ENCODE data around the gene FANCI. TPM values are rescaled to one million over a fixed set of nuclear protein-coding genes. Genes with fewer than 3 reads are reported as not detected.

Gene FANCI
- total and polyA plus RNA-seq, 2 of the 13 experiments (the other 11 are each of a cell fraction or from before 2014, with no cell fraction given), result 15.7 to 68.8 TPM

GRCh38 chr15:89334510-89335297 is 90.9 kb downstream of the FANCI start, which contains the start of gene POLG (continued):
- TF ChIP-seq ZXDC (CRISPR knock-in tag; IDR thresholded peaks at IDR 0.05) (no peak; the same call in 1 of the 2 replicates), GATA4 (IDR thresholded peaks at IDR 0.05; ENCODE audit: borderline replicate concordance, low read depth) (peak; percentile 72; the same call in 1 of the 2 replicates), DMAP1 (CRISPR knock-in tag; IDR thresholded peaks at IDR 0.05) (peak; percentile 72), ZNF484 (CRISPR knock-in tag; IDR thresholded peaks at IDR 0.05; ENCODE audit: borderline replicate concordance, low read depth) (no peak), HNF1A (IDR thresholded peaks at IDR 0.05; ENCODE audit: low read depth) (peak; percentile 59), HNF1A (CRISPR knock-in tag; IDR thresholded peaks at IDR 0.05; ENCODE audit: borderline replicate concordance) (peak; percentile 62; the same call in 1 of the 2 replicates), ARID5B (CRISPR knock-in tag; IDR thresholded peaks at IDR 0.05) (no peak; the same call in 1 of the 2 replicates), MEIS2 (CRISPR knock-in tag; IDR thresholded peaks at IDR 0.05) (no peak; the same call in 1 of the 2 replicates), ZNF816 (CRISPR knock-in tag; IDR thresholded peaks at IDR 0.05; ENCODE audit: borderline replicate concordance) (no peak), ZBTB46 (CRISPR knock-in tag; IDR thresholded peaks at IDR 0.05; ENCODE audit: borderline replicate concordance) (no peak), ZNF740 (CRISPR knock-in tag; IDR thresholded peaks at IDR 0.05) (0 out of 2 replicates have a peak, but pooled peaks have one; percentile 11), ZNF644 (CRISPR knock-in tag; IDR thresholded peaks at IDR 0.05; ENCODE audit: low read depth) (no peak), ZNF580 (CRISPR knock-in tag; IDR thresholded peaks at IDR 0.05; ENCODE audit: borderline replicate concordance, low read depth) (no peak; the same call in 1 of the 2 replicates), NFATC3 (CRISPR knock-in tag; IDR thresholded peaks at IDR 0.05) (no peak), ZNF136 (CRISPR knock-in tag; IDR thresholded peaks at IDR 0.05; ENCODE audit: low read depth) (no peak)

Measured in HepG2 (cell line).